GM19025 (cell line): ENCODE results near the gene HSPB6.
"Not testable (repeated sequence)": the region's sequence is repeated elsewhere in the genome, so short reads cannot be mapped to it uniquely, and the experiment has no call there.

Experiments used
- ATAC-seq: cut with Tn5 transposase; IDR thresholded peaks from one replicate; pipeline ENCODE4 v1.9.1; 2021; ENCODE audit warnings: mild to moderate bottlenecking, low read depth, moderate library complexity; ENCODE audit not compliant: unreplicated experiment

Gene HSPB6, protein sequence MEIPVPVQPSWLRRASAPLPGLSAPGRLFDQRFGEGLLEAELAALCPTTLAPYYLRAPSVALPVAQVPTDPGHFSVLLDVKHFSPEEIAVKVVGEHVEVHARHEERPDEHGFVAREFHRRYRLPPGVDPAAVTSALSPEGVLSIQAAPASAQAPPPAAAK

GRCh38 chr19:35756377-35757230 lies at the start of gene HSPB6:
HSPB6 (minus strand) TSS chr19:35757029; CDS start chr19:35757008, 21 bp downstream.
- ATAC-seq = no peak

DNA sequence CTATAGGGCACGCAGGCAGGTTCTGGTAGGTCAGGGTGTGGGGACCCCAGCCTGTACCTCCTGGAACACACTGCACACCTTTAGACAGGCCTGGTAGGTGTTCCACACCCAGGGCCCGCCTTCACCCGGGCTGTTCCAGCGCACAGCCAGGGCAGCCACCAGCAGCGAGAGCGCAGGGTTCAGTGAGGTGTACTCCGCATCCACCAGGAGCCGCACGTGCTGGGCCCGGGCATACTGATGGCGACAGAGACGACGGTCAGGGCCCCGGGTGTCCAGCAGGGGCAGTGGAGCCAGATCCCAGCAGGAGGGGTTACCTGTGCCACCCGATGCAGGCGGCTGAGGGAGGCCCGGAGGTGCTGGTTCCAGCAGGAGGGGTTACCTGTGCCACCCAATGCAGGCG lies 49.8 kb upstream of the HSPB6 start:
- no peak for ATAC-seq

GRCh38 chr19:35805526-35806102 lies 48.8 kb upstream of the HSPB6 start:
- no peak for ATAC-seq

DNA sequence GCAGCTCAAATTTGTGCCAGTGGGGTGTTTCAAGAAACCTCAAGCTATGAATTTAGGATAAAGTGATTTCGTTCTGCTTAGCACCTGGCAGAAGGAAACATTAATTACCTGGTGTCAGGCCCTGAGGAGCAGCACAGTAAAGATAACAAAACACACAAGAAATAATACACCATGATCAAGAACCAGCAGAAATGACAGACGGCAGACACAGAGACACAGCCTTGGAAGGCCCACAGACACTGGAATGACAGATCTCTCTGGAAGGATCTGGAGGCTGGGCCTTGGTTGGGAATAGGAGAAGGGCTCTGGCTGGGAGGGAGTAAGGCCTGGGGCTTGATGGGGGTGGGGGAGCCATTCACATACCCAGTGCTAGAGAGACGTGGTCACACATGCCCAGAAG lies 45.0 kb upstream of the HSPB6 start:
- ATAC-seq = no peak

- no peak for ATAC-seq
Observed at GRCh38 chr19:35797663-35798062, 40.8 kb upstream of the HSPB6 start.

GRCh38 chr19:35796645-35797542 lies 40.1 kb upstream of the HSPB6 start:
- no peak for ATAC-seq

DNA sequence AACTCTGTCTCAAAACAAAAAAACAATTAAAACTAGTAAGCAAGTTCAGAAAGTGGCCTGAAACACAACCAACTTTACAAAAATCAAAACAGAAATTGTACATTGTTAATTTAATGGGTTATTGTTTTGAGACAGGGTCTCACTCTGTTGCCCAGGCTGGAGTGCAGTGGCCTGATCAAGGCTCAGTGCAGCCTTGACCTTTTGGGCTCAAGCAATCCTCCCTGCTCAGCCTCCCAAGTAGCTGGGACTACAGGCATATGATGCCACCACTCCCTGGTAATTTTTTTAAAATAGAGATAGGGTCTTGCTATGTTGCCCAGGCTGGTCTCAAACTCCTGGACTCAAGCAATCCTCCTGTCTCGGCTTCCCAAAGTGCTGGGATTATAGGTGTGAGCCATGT lies 38.7 kb upstream of the HSPB6 start:
- ATAC-seq = not testable (repeated sequence)

DNA sequence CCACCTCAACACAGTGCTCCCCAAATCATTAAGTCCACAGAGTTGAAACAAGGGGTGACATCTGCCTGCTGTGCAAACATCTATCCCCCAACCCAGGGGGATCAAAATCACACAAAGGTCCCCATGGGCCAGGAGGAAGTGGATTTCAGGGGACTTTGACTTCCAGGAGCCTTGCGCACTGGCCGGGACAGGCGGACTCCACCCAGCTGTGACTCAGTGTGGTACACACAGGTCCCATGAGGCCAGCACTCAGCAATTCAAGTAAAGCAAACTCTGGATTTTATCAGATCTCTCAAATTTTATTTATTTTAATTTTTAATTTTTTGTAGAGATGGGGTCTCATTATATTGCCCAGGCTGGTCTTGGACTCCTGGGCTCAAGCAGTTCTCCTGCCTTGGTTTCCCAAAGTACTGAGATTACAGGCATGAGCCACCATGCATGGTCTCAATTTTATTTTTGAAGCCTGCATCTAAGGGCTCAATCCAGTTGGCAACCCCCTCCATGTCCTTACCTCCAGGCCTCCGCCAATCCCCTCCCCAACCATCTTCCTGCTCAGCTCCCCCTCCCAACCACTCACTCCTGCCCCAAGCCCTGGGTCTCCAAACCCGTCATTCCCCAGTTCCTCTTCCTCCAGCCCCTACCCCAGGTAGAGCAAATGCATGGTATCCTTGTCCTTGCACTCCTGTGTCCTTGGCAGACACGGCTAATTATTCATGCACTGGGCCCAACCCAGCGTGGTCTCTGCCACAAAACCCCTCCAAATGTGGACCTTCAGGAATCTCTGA lies 36.7 kb upstream of the HSPB6 start:
- no peak for ATAC-seq

GRCh38 chr19:35792888-35793287 lies 36.1 kb upstream of the HSPB6 start:
- no peak for ATAC-seq

DNA sequence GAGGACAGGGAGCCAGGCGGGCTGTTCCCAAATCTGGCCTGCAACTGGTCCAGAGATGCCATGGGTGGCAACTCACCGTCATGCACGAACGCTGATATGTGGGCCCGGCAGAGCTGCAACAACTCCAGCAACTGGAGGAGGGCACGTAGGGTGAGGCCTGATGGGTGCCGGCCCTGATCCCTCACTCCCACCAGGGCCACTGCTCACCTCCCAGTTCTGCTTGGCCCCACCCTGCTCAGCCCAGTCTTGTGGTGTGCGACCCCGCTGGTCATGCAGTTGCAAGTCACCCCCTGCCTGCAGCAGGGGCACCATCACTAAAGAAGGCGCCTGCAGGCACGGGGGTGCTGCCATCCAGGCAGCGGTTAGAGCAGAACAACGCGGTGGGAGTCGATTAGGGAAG lies 35.5 kb upstream of the HSPB6 start:
- no peak for ATAC-seq

DNA sequence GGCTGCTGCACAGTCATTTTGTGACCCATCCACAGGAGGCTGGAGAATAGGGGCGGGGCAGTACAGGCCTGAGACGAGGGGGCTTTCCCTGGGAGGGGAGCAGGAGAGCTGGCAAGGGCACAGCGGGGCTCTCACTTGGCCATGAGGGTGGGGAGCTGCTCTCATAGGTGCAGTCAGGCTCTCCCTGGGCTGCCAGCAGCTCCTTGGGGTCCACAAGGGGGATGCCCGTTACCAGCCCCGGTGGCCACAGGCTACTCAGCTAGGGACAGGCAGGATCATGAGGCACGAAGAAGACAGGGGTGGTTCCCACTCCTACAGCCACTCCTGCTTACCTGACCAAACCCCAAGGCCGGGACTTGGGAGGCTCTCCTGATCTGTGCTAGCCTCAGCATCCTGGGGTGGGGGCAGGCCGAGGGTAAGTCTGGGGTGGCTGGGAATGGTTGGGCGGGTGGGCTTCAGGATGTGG lies 35.0 kb upstream of the HSPB6 start:
- no peak for ATAC-seq

DNA sequence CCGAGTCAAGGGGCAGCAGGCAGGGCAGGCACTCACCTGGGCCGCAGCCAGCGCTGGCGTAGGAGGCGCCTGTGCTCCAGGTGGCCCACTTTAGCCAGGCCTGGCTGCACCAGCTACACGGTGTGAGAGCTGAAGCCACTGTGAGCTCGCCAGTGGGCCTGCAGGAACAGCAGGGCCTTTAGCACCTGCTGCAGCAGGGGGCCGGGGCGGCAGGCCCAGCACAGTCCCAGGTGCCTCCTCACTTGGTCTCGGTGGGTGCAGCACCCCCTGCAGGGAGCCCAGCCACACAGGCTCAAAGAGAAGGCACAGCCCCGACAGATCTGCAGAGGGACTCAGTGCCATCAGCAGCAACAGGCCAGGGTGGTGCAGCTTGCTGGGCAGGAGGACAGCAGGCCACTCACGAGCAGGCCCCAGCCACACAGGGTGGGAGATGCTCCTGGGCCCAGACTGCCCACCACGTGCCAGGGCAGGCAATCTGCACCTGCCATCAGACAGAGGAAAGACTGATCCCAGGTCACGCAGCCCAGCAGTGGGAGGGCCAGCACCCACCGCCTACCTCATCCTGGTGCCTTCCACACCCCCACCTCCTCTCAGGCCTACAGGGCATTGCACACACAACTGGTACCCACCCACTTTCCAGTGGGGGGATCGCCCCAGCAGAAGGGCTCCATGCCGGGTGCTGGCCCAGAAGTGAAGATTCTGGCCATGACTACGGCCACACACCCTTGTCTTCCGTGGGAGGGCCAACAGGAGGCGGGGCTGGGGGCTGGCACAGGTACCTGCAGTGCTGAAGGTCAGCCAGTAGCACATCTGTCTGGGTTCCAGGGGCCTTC lies 34.4 kb upstream of the HSPB6 start:
- ATAC-seq = no peak

DNA sequence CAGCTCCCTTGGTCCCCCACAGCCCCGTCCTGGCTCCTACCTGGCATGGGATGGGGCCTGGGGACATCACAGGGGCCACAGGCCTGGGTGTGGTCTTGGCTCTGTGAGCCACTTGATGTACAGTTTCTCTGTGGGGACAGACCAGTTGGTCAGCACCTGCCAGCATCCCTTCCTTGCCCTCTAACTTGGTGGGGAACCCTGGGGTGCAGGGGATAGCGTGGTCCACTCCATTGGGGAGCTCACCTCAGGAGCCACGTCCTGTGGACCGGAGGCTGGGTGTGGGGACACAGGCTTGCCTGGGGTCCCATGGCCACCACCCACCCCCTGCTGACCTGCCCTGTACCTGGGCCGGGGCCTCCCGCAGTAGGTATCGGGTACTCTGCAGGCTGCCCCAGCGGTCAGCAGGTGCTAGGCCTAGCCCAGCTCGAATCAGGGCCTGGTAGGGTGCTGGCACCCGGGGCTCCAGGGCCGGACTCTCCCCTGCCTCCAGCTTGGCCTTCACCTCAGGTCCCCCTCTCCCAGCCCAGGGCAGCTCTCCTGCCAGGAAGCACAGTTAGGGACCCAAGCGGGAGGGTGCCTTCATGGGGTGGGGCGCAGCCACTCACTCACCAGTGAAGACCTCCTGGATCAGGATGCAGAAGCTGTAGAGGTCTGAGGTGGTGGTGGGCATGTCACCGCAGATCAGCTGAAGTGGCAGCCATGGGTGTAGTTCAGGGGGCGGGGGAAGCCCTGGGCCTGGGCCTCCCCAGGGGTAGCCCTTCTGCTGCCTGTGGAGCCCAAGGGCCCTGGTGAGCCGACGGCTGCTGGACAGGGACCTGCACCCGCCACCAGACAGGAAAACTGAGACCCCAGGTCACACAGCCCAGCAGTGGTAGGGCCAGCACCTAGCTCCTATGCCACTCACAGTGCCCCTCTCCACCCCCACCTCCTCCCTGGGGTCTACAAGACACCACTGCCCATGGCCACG lies 33.4 kb upstream of the HSPB6 start:
- no peak for ATAC-seq

- no peak for ATAC-seq
Observed at GRCh38 chr19:35789195-35789977, 32.6 kb upstream of the HSPB6 start.

DNA sequence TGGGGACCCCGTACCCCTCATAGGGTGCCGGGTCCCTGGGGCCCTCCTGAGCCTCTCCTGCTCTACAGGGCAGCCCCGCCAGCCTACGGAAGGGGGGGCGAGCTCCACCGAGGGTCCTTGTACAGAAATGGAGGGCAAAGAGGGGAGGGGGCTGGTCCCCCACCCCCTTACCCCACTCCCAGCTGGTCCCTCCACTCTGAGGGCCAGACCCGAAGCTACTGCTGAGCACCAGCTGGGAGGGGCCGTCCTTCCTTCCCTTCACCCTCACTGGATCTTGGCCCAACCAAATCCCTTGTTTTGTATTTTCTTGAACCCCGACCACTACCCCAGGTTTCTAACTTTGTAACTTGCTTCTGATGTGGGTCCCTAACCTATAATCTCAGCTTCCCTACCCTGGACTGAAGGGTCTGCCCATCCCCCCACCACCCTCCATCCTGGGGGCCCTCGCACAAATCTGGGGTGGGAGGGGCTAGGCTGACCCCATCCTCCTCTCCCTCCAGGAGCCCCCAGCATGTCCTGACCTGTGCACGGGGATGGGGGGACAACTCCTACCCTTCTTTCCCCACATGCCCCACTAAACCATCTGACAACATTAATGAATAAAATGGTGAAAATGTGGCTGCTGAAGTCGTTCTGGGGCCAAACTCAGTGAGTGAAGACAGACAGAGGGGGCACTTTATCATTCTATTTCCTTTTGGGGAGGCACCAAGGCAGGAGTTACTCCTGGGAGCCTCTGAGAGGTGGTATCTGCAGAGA lies 31.6 kb upstream of the HSPB6 start:
- ATAC-seq = no peak

GRCh38 chr19:35787227-35787799 lies 30.5 kb upstream of the HSPB6 start:
- no peak for ATAC-seq
